Measurements from ENCODE around the gene S100B.

The S100B gene

GRCh38 chr21:46562472-46562871 is 42.4 kb downstream of the S100B start:
- in situ Hi-C loops (cut with MboI; ENCODE audit: low sequenced_read_pairs) = no loop called here

- in situ Hi-C loops (cut with MboI; ENCODE audit: low sequenced_read_pairs) = no loop called here
Observed at GRCh38 chr21:46561445-46562090, 43.3 kb downstream of the S100B start.

- in situ Hi-C loops (cut with MboI; ENCODE audit: low sequenced_read_pairs) = no loop called here
Observed at GRCh38 chr21:46560568-46561444, 44.1 kb downstream of the S100B start.

GRCh38 chr21:46559291-46559983 is 45.4 kb downstream of the S100B start:
- in situ Hi-C loops (cut with MboI; ENCODE audit: low sequenced_read_pairs) = no loop called here

GRCh38 chr21:46557919-46558392 is 46.9 kb downstream of the S100B start:
- in situ Hi-C loops (cut with MboI; ENCODE audit: low sequenced_read_pairs) = no loop called here

GRCh38 chr21:46557469-46557868 is 47.4 kb downstream of the S100B start:
- in situ Hi-C loops (cut with MboI; ENCODE audit: low sequenced_read_pairs) = no loop called here

GRCh38 chr21:46556802-46557201 is 48.1 kb downstream of the S100B start:
- in situ Hi-C loops (cut with MboI; ENCODE audit: low sequenced_read_pairs) = no loop called here

- in situ Hi-C loops (cut with MboI; ENCODE audit: low sequenced_read_pairs) = no loop called here
Observed at GRCh38 chr21:46555678-46556077, 49.2 kb downstream of the S100B start.

- in situ Hi-C loops (cut with MboI; ENCODE audit: low sequenced_read_pairs) = no loop called here
Observed at GRCh38 chr21:46555225-46555617, 49.7 kb downstream of the S100B start.

- in situ Hi-C loops (cut with MboI; ENCODE audit: low sequenced_read_pairs) = no loop called here
Observed at GRCh38 chr21:46554431-46555224, 50.3 kb downstream of the S100B start.

GRCh38 chr21:46553993-46554392 is 50.9 kb downstream of the S100B start:
- in situ Hi-C loops (cut with MboI; ENCODE audit: low sequenced_read_pairs) = no loop called here

GRCh38 chr21:46552865-46553379 is 52.0 kb downstream of the S100B start:
- in situ Hi-C loops (cut with MboI; ENCODE audit: low sequenced_read_pairs) = no loop called here

- in situ Hi-C loops (cut with MboI; ENCODE audit: low sequenced_read_pairs) = no loop called here
Observed at GRCh38 chr21:46552274-46552673, 52.6 kb downstream of the S100B start.

GRCh38 chr21:46551636-46552241 is 53.1 kb downstream of the S100B start:
- in situ Hi-C loops (cut with MboI; ENCODE audit: low sequenced_read_pairs) = no loop called here

- in situ Hi-C loops (cut with MboI; ENCODE audit: low sequenced_read_pairs) = no loop called here
Observed at GRCh38 chr21:46550116-46550941, 54.6 kb downstream of the S100B start.

- in situ Hi-C loops (cut with MboI; ENCODE audit: low sequenced_read_pairs) = no loop called here
Observed at GRCh38 chr21:46549650-46550049, 55.2 kb downstream of the S100B start.

Measured in HL-60/S4 treated with phorbol 12-myristate 13-acetate at 8.2 ng/mL for 4 days and 3 days (cell line).